ENCODE data around the gene ARHGEF19. TPM values are rescaled to one million over a fixed set of nuclear protein-coding genes. Genes with fewer than 3 reads are reported as not detected.

ARHGEF19 gene
- total RNA-seq, 1 donor, result 6.5 TPM

GRCh38 chr1:16174261-16174868, 38.1 kb downstream of the ARHGEF19 start:
- Histone ChIP-seq H3K4me2 (ENCODE audit: insufficient read depth, low read length) (no peak overlapping the region), H3K4me1 (ENCODE audit: insufficient read depth, low read length) (peaks cover 51% of the 10 kb centered on the region), H3K27me3 (ENCODE audit: insufficient read depth, low read length) (no peaks in the 10 kb centered on the region), H3K4me3 (ENCODE audit: insufficient read depth, low read length) (no peak overlapping the region), H3K9me3 (ENCODE audit: low read depth, low read length) (no peaks in the 10 kb centered on the region), H3K36me3 (ENCODE audit: insufficient read depth, low read length) (no peaks in the 10 kb centered on the region), H3K27ac (ENCODE audit: low read depth, low read length) (no peak overlapping the region), H4K20me1 (ENCODE audit: insufficient read depth, low read length) (no peaks in the 10 kb centered on the region), H3K79me2 (ENCODE audit: insufficient read depth, low read length) (no peaks in the 10 kb centered on the region), H2AFZ (ENCODE audit: low read length) (no peak overlapping the region)
- no peak for TF ChIP-seq CTCF (IDR thresholded peaks at IDR 0.05; ENCODE audit: extremely low read depth, low read depth, low read length)
- peak; percentile 70 for DNase-seq (ENCODE audit: insufficient read length, low spot score, missing footprints)

GRCh38 chr1:16173447-16174260, 38.8 kb downstream of the ARHGEF19 start:
- Histone ChIP-seq H3K4me2 (ENCODE audit: insufficient read depth, low read length) (peak overlapping the region; percentile 11), H3K27ac (ENCODE audit: low read depth, low read length) (peak overlapping the region; percentile 63), H3K9me3 (ENCODE audit: low read depth, low read length) (no peaks in the 10 kb centered on the region), H2AFZ (ENCODE audit: low read length) (no peak overlapping the region), H3K79me2 (ENCODE audit: insufficient read depth, low read length) (no peaks in the 10 kb centered on the region), H3K27me3 (ENCODE audit: insufficient read depth, low read length) (no peaks in the 10 kb centered on the region), H3K4me3 (ENCODE audit: insufficient read depth, low read length) (no peak overlapping the region), H3K36me3 (ENCODE audit: insufficient read depth, low read length) (no peaks in the 10 kb centered on the region), H4K20me1 (ENCODE audit: insufficient read depth, low read length) (no peaks in the 10 kb centered on the region), H3K4me1 (ENCODE audit: insufficient read depth, low read length) (peaks cover 45% of the 10 kb centered on the region)
- peak; percentile 96 for DNase-seq (ENCODE audit: insufficient read length, low spot score, missing footprints)
- TF ChIP-seq CTCF (IDR thresholded peaks at IDR 0.05; ENCODE audit: extremely low read depth, low read depth, low read length), result no peak

- DNase-seq (ENCODE audit: insufficient read length, low spot score, missing footprints), result peak; percentile 92
- peak overlapping the region; percentile 63 for H3K27ac ChIP-seq (ENCODE audit: low read depth, low read length)
- peak overlapping the region; percentile 11 for H3K4me2 ChIP-seq (ENCODE audit: insufficient read depth, low read length)
These were observed 39.4 kb downstream of the ARHGEF19 start for GRCh38 chr1:16172964-16173446.

More at GRCh38 chr1:16172964-16173446, 39.4 kb downstream of the ARHGEF19 start:
- Histone ChIP-seq H3K9me3 (ENCODE audit: low read depth, low read length) (no peaks in the 10 kb centered on the region), H3K4me1 (ENCODE audit: insufficient read depth, low read length) (peaks cover 43% of the 10 kb centered on the region), H3K4me3 (ENCODE audit: insufficient read depth, low read length) (no peak overlapping the region), H4K20me1 (ENCODE audit: insufficient read depth, low read length) (no peaks in the 10 kb centered on the region), H2AFZ (ENCODE audit: low read length) (no peak overlapping the region), H3K79me2 (ENCODE audit: insufficient read depth, low read length) (no peaks in the 10 kb centered on the region), H3K27me3 (ENCODE audit: insufficient read depth, low read length) (no peaks in the 10 kb centered on the region), H3K36me3 (ENCODE audit: insufficient read depth, low read length) (no peaks in the 10 kb centered on the region)
- no peak for TF ChIP-seq CTCF (IDR thresholded peaks at IDR 0.05; ENCODE audit: extremely low read depth, low read depth, low read length)

All from osteoblast (primary cell).